Activated CD8-positive, alpha-beta T cell treated with anti-CD3 and anti-CD28 coated beads for 36 hours (primary cell): ENCODE measurements around the gene TMEM132D. TPM values are rescaled to one million over a fixed set of nuclear protein-coding genes. Genes with fewer than 3 reads are reported as not detected.

Experiments
- ATAC-seq: fragments of 200-7000 bp; cut with Tn5 transposase; one replicate; pipeline ENCODE4 v1.10.0; 2021; ENCODE audit warnings: mild to moderate bottlenecking, moderate library complexity
- CTCF ChIA-PET: fragments of 350-600 bp; sonication (Branson Sonifier 250); formaldehyde crosslinking; loops from one replicate; lab custom pipeline; 2021; ENCODE audit warnings: antibody characterized with exemption; lab: Charles Lee
- POLR2A ChIA-PET: fragments of 350-600 bp; sonication (Branson Sonifier 250); formaldehyde crosslinking; loops from one replicate; lab custom pipeline; 2021; ENCODE audit warnings: antibody characterized with exemption; lab: Charles Lee
- DNase-seq: peaks from one replicate; pipeline ENCODE4 v3.0.0-alpha.2; 2020
- H3K27ac Mint-ChIP-seq: one replicate; pipeline ENCODE4 v1.8.0; 2021; ENCODE audit warnings: mild to moderate bottlenecking, mixed read lengths
- H3K27me3 Mint-ChIP-seq: one replicate; pipeline ENCODE4 v1.8.0; 2021; ENCODE audit warnings: mixed read lengths
- H3K36me3 Mint-ChIP-seq: one replicate; pipeline ENCODE4 v1.8.0; 2021; ENCODE audit warnings: low read depth, mixed read lengths
- H3K4me1 Mint-ChIP-seq: one replicate; pipeline ENCODE4 v1.8.0; 2021; ENCODE audit warnings: low read depth, mixed read lengths
- H3K4me3 Mint-ChIP-seq: one replicate; pipeline ENCODE4 v1.8.0; 2021; ENCODE audit warnings: mild to moderate bottlenecking, moderate library complexity, mixed read lengths
- H3K9me3 Mint-ChIP-seq: one replicate; pipeline ENCODE4 v1.8.0; 2021; ENCODE audit warnings: mixed read lengths
- intact Hi-C: fragments of 100-400 bp; cut with micrococcal nuclease; formaldehyde crosslinking; loops from one replicate; pipeline ENCODE4 v1.10.0; 2022
- total RNA-seq, 2 experiments: library from RNA; stranded (reverse); gene quantifications; one replicate each; pipeline ENCODE4 v1.2.3, GENCODE V29; 2021
- TF ChIP-seq, protein P1 (sequence below): fragments of 200-600 bp; IDR thresholded peaks from one replicate; pipeline ENCODE4 v1.8.0; 2022; ENCODE audit warnings: antibody characterized with exemption, mild to moderate bottlenecking

Gene TMEM132D
- total RNA-seq, 2 experiments from 2014 or later = not detected

DNA sequence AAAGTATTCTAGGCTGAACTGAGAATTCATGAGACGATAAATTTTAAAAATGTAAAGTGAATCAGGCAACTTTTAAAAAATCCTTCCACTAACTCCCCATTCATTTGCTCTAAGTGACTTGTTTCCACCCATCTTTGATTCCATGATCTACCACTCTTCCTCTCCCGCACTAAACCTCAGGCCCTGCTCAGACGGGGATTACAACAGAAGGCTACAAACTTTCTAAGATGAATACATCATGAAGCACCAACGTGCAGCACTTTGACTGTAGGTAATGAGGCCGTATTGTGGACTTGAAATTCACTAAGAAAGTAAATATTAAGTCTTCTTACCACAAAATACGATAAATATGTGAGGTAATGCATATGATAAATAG lies 30.0 kb downstream of the TMEM132D start:
- ATAC-seq (no peak), DNase-seq (no peak)
- Mint-ChIP-seq H3K9me3 (peaks cover under 1% of the 10 kb centered on the region), H3K27me3 (peaks cover 4% of the 10 kb centered on the region), H3K4me1 (no peaks in the 10 kb centered on the region), H3K36me3 (no peaks in the 10 kb centered on the region), H3K27ac (no peak overlapping the region), H3K4me3 (no peak overlapping the region)
- ChIA-PET POLR2A (no interaction called here), CTCF (no interaction called here)
- intact Hi-C loops = no loop called here
- TF ChIP-seq, protein P1, sequence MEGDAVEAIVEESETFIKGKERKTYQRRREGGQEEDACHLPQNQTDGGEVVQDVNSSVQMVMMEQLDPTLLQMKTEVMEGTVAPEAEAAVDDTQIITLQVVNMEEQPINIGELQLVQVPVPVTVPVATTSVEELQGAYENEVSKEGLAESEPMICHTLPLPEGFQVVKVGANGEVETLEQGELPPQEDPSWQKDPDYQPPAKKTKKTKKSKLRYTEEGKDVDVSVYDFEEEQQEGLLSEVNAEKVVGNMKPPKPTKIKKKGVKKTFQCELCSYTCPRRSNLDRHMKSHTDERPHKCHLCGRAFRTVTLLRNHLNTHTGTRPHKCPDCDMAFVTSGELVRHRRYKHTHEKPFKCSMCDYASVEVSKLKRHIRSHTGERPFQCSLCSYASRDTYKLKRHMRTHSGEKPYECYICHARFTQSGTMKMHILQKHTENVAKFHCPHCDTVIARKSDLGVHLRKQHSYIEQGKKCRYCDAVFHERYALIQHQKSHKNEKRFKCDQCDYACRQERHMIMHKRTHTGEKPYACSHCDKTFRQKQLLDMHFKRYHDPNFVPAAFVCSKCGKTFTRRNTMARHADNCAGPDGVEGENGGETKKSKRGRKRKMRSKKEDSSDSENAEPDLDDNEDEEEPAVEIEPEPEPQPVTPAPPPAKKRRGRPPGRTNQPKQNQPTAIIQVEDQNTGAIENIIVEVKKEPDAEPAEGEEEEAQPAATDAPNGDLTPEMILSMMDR = no peak

DNA sequence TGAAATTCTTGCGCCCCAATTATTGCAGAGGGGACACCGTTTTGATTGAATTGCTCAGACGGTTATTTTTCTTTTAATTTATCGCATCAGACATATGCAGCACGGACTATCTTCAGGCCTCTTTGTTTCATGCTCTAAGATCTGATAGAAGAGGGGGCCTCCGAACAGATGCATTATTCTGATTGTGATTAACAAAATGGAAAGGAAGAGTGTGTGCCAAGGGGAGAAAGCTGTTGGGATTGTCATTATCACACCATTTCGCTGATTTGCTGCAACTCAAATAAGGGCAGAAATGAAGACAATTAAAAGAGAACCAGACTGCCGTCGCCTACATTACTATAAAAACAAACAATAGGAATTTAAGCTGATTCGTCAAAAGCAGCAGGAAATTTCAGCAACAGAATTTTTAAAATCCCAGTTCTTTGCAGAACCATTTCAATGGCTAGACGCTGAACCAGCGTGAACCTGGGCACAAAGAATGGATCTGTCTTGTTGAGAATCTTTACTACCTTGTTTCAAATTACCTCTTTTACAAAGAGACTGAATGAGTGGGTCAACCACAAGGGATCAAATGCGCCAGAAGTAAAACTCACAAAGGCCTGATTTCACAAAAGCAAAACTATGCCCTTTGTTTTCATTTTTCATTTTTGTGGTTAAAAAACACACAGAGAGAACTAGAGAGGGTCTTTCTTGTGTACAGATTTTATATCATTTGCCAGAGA lies 30.6 kb downstream of the TMEM132D start:
- intact Hi-C loops = no loop called here
- H3K9me3 Mint-ChIP-seq = no peaks in the 10 kb centered on the region
- DNase-seq (no peak), ATAC-seq (no peak)
- TF ChIP-seq, protein P1 = no peak
- POLR2A ChIA-PET = no interaction called here
- H3K36me3 Mint-ChIP-seq = no peaks in the 10 kb centered on the region
- H3K27me3 Mint-ChIP-seq = peaks cover 3% of the 10 kb centered on the region
- no peaks in the 10 kb centered on the region for H3K4me1 Mint-ChIP-seq
- no peak overlapping the region for H3K4me3 Mint-ChIP-seq
- no peak overlapping the region for H3K27ac Mint-ChIP-seq
- CTCF ChIA-PET = interaction anchor here (0.9 kb wide), 1 partner anchor 33 kb away, joined by 3 read pairs; no protein-coding TSS in a partner anchor

DNA sequence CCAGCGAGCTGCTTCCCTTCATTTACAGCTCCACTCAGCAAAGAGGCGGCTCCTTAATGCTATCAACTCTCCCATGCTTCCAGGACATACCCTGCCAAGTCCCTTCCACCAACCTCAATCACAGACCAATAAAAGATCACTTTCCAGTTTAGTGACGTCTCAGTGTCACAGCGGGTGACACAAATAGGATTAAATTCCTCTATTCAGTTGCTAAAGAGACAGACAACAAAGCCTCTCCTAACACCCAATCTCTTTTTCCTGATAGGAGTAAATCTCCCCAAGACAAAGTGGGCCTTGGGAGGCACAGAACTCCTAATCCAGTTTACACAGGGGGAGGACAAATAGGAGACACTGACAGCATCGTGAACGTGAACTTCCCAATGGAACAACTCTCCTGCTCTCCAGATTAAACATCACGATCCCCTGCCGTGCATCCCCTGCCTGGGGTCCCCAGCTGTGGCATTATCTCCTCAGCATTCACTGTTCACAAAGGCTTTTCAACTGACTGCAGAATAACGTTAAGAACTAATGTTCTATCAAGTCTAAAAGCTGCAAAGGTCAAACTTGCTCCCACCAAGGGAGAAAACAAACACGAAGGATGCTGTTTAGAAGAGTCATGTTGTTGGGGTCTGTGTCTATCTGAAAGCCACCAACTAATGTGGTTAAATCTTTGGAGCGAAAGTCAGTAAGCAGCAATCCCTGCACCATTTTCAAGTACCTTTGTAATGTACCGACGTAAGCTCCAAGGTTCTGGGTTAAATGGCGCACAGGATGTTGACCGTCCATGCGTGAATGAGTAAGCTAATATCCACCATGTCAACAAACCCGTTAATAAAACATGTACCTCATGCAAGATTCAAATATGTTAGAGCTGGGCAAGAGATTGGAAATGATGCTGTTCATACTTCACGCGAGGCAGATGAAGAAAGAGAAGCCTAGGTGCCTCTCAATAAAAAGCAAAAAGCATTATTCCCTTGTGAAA lies 31.5 kb downstream of the TMEM132D start:
- no peaks in the 10 kb centered on the region for H3K9me3 Mint-ChIP-seq
- DNase-seq (no peak), ATAC-seq (no peak)
- H3K36me3 Mint-ChIP-seq = no peaks in the 10 kb centered on the region
- H3K4me3 Mint-ChIP-seq = no peak overlapping the region
- H3K27ac Mint-ChIP-seq = no peak overlapping the region
- peaks cover 3% of the 10 kb centered on the region for H3K27me3 Mint-ChIP-seq
- TF ChIP-seq, protein P1 = no peak
- ChIA-PET CTCF (interaction anchor here (0.7 to 0.9 kb wide), 2 partner anchors 34 to 47 kb away, joined by 3 read pairs; no protein-coding TSS in a partner anchor), POLR2A (no interaction called here)
- no peaks in the 10 kb centered on the region for H3K4me1 Mint-ChIP-seq
- intact Hi-C loops = no loop called here

DNA sequence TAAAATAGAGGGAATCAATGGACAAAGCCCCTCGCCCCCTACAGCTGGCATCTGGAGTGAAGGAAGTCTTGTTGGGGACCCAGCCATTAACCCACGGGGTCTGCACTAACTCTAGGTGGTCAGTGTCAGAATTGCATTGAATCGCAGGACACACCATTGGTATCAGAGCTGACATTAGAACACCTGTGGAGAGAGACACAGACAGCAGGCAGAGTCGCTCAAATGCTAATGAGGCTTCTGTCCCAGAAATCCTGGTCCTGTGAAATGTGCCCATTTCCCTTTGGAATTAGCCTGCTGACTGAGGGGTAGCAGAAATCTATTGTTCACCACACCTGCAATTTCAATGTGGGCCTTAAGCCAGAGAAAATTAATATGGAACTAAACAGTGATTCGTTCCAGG lies 33.0 kb downstream of the TMEM132D start:
- ChIA-PET POLR2A (no interaction called here), CTCF (no interaction called here)
- intact Hi-C loops = no loop called here
- no peaks in the 10 kb centered on the region for H3K9me3 Mint-ChIP-seq
- H3K36me3 Mint-ChIP-seq = no peaks in the 10 kb centered on the region
- no peak overlapping the region for H3K27ac Mint-ChIP-seq
- H3K27me3 Mint-ChIP-seq = peaks cover 3% of the 10 kb centered on the region
- no peak overlapping the region for H3K4me3 Mint-ChIP-seq
- no peaks in the 10 kb centered on the region for H3K4me1 Mint-ChIP-seq
- TF ChIP-seq, protein P1 = no peak
- DNase-seq (no peak), ATAC-seq (no peak)
